Measurements from ENCODE around the gene MBP. TPM values are rescaled to one million over a fixed set of nuclear protein-coding genes. Genes with fewer than 3 reads are reported as not detected.

MBP gene
- total and polyA plus RNA-seq, 10 donors, result 11.1 to 96.0 (median 70.8) TPM

- H3K27me3 ChIP-seq (replicated peaks in 1 of 7), result no peaks in the 10 kb centered on the region
- peaks cover 0 to 18% (median under 1%) of the 10 kb centered on the region in 6 donors for H3K36me3 ChIP-seq
- no peak overlapping the region for H3K27ac ChIP-seq
- peaks cover 0 to 48% (median 17%) of the 10 kb centered on the region in 6 donors for H3K4me1 ChIP-seq
- TF ChIP-seq POLR2A (IDR thresholded peaks at IDR 0.05), result no peak
- TF ChIP-seq POLR2AphosphoS5 (IDR thresholded peaks at IDR 0.05), result no peak
- TF ChIP-seq CTCF (IDR thresholded peaks at IDR 0.05 in 8 of 11, conservative IDR thresholded peaks at IDR 0.05 in 3 of 11), result no peak
- intact Hi-C loops (cut with DNase I; ENCODE audit: low total_unique reads), result no loop called here
- no peak for DNase-seq
- 74 to 90% (median 80%) methylated on average over 14 of the region's 14 CpGs for WGBS, 5 donors
- no peak overlapping the region for H3K4me3 ChIP-seq
- no peaks in the 10 kb centered on the region for H3K9me3 ChIP-seq
Measured at GRCh38 chr18:76978616-76979015, 154.0 kb downstream of the MBP start.

GRCh38 chr18:76977684-76978232 is 154.8 kb downstream of the MBP start:
- Histone ChIP-seq H3K36me3 (peaks cover 0 to 22% (median 2%) of the 10 kb centered on the region in 6 donors), H3K27me3 (replicated peaks in 1 of 7) (no peaks in the 10 kb centered on the region), H3K9me3 (no peaks in the 10 kb centered on the region), H3K4me3 (no peak overlapping the region), H3K4me1 (peaks cover 0 to 40% (median 9%) of the 10 kb centered on the region in 6 donors), H3K27ac (no peak overlapping the region)
- intact Hi-C loops (cut with DNase I; ENCODE audit: low total_unique reads), result no loop called here
- TF ChIP-seq POLR2A (IDR thresholded peaks at IDR 0.05) (no peak), CTCF (IDR thresholded peaks at IDR 0.05 in 8 of 11, conservative IDR thresholded peaks at IDR 0.05 in 3 of 11) (no peak), POLR2AphosphoS5 (IDR thresholded peaks at IDR 0.05) (no peak)
- DNase-seq, result no peak
- 82 to 90% (median 85%) methylated on average over 11 of the region's 11 CpGs for WGBS, 5 donors

GRCh38 chr18:76977108-76977621 is 155.4 kb downstream of the MBP start:
- H3K9me3 ChIP-seq, result no peaks in the 10 kb centered on the region
- TF ChIP-seq POLR2AphosphoS5 (IDR thresholded peaks at IDR 0.05), result peak in 1 of 3 donors; percentile 20
- no peak for TF ChIP-seq POLR2A (IDR thresholded peaks at IDR 0.05)
- no peak for TF ChIP-seq CTCF (IDR thresholded peaks at IDR 0.05 in 8 of 11, conservative IDR thresholded peaks at IDR 0.05 in 3 of 11)
- intact Hi-C loops (cut with DNase I; ENCODE audit: low total_unique reads), result no loop called here
- H3K4me3 ChIP-seq, result no peak overlapping the region
- peaks cover 0 to 35% (median 9%) of the 10 kb centered on the region in 6 donors for H3K4me1 ChIP-seq
- no peak for DNase-seq
- H3K36me3 ChIP-seq, result peaks cover 0 to 22% (median 2%) of the 10 kb centered on the region in 6 donors
- H3K27me3 ChIP-seq (replicated peaks in 1 of 7), result no peaks in the 10 kb centered on the region
- H3K27ac ChIP-seq, result no peak overlapping the region
- WGBS, 5 donors, result 87 to 92% (median 89%) methylated on average over 13 to 14 of the region's 14 CpGs

GRCh38 chr18:76975577-76976110 is 156.9 kb downstream of the MBP start:
- DNase-seq, result no peak
- peaks cover 0 to 22% (median 2%) of the 10 kb centered on the region in 6 donors for H3K36me3 ChIP-seq
- no peak overlapping the region for H3K4me3 ChIP-seq
- H3K27ac ChIP-seq, result no peak overlapping the region
- 86 to 91% (median 91%) methylated on average over 9 to 14 of the region's 14 CpGs for WGBS, 5 donors
- no peaks in the 10 kb centered on the region for H3K27me3 ChIP-seq (replicated peaks in 1 of 7)
- no peak for TF ChIP-seq CTCF (IDR thresholded peaks at IDR 0.05 in 8 of 11, conservative IDR thresholded peaks at IDR 0.05 in 3 of 11)
- no peak for TF ChIP-seq POLR2AphosphoS5 (IDR thresholded peaks at IDR 0.05)
- no peak for TF ChIP-seq POLR2A (IDR thresholded peaks at IDR 0.05)
- intact Hi-C loops (cut with DNase I; ENCODE audit: low total_unique reads), result no loop called here
- peaks cover 0 to 27% (median 10%) of the 10 kb centered on the region in 6 donors for H3K4me1 ChIP-seq
- H3K9me3 ChIP-seq, result no peaks in the 10 kb centered on the region

Measured in spleen (tissue), 11 donors.